GM21825 (cell line): ENCODE data around the gene LAMA4.
A peak's percentile ranks its signal among the peaks of the same experiment; 100 is the strongest.

ENCODE experiments used
- ATAC-seq: cut with Tn5 transposase; IDR thresholded peaks from one replicate; pipeline ENCODE4 v1.9.1; 2021; ENCODE audit warnings: mild to moderate bottlenecking, moderate library complexity; ENCODE audit not compliant: unreplicated experiment

LAMA4 gene

GRCh38 chr6:112253841-112254816, at the start of gene LAMA4:
LAMA4 (minus strand) TSS chr6:112254567; CDS start chr6:112254150, 417 bp downstream.
- ATAC-seq, result no peak

- no peak for ATAC-seq
Measured at GRCh38 chr6:112302142-112302705, 47.9 kb upstream of the LAMA4 start.

GRCh38 chr6:112300896-112301295, 46.5 kb upstream of the LAMA4 start:
- no peak for ATAC-seq

- ATAC-seq, result no peak
Measured at GRCh38 chr6:112298816-112299281, 44.5 kb upstream of the LAMA4 start.

GRCh38 chr6:112298021-112298745, 43.8 kb upstream of the LAMA4 start:
- no peak for ATAC-seq

- no peak for ATAC-seq
Measured at GRCh38 chr6:112296694-112297093, 42.3 kb upstream of the LAMA4 start.

GRCh38 chr6:112296122-112296521, 41.8 kb upstream of the LAMA4 start:
- peak; percentile 80 for ATAC-seq

GRCh38 chr6:112291161-112291762, 36.9 kb upstream of the LAMA4 start:
- ATAC-seq, result no peak

GRCh38 chr6:112289038-112289566, 34.7 kb upstream of the LAMA4 start:
- ATAC-seq, result no peak

GRCh38 chr6:112288475-112288874, 34.1 kb upstream of the LAMA4 start:
- ATAC-seq, result no peak

- no peak for ATAC-seq
Measured at GRCh38 chr6:112287577-112288225, 33.3 kb upstream of the LAMA4 start.

- no peak for ATAC-seq
Measured at GRCh38 chr6:112286500-112287144, 32.3 kb upstream of the LAMA4 start.

- ATAC-seq, result peak; percentile 69
Measured at GRCh38 chr6:112286010-112286409, 31.6 kb upstream of the LAMA4 start.

- no peak for ATAC-seq
Measured at GRCh38 chr6:112284603-112285002, 30.2 kb upstream of the LAMA4 start.

- no peak for ATAC-seq
Measured at GRCh38 chr6:112283621-112284020, 29.3 kb upstream of the LAMA4 start.

- no peak for ATAC-seq
Measured at GRCh38 chr6:112281821-112282615, 27.7 kb upstream of the LAMA4 start.

- no peak for ATAC-seq
Measured at GRCh38 chr6:112279031-112279935, 24.9 kb upstream of the LAMA4 start.

- ATAC-seq, result no peak
Measured at GRCh38 chr6:112275365-112275764, 21.0 kb upstream of the LAMA4 start.
